ENCODE results near the gene OLFM2. TPM values are rescaled to one million over a fixed set of nuclear protein-coding genes. Genes with fewer than 3 reads are reported as not detected.
"Not testable (repeated sequence)": the region's sequence is repeated elsewhere in the genome, so short reads cannot be mapped to it uniquely, and the experiment has no call there.

OLFM2 gene
- total RNA-seq, 2 donors from 2014 or later, result 4.0 to 5.2 TPM

GRCh38 chr19:9847087-9847671 is 89.1 kb downstream of the OLFM2 start:
- DNase-seq (ENCODE audit: low spot score), result peak; percentile 94
- intact Hi-C loops (cut with DNase I), result no loop called here

GRCh38 chr19:9843626-9844273 is 92.6 kb downstream of the OLFM2 start:
- DNase-seq (ENCODE audit: low spot score); intact Hi-C loops (cut with DNase I): not testable (repeated sequence)

GRCh38 chr19:9842834-9843625 is 93.3 kb downstream of the OLFM2 start:
- intact Hi-C loops (cut with DNase I), result no loop called here
- DNase-seq (ENCODE audit: low spot score), result no peak

- no peak for DNase-seq (ENCODE audit: low spot score)
- intact Hi-C loops (cut with DNase I), result no loop called here
These were observed 96.9 kb downstream of the OLFM2 start for GRCh38 chr19:9839415-9839814.

GRCh38 chr19:9838324-9838723 is 98.0 kb downstream of the OLFM2 start:
- no peak for DNase-seq (ENCODE audit: low spot score)
- intact Hi-C loops (cut with DNase I), result no loop called here

GRCh38 chr19:9836021-9836420 is 100.3 kb downstream of the OLFM2 start:
- no peak for DNase-seq (ENCODE audit: low spot score)
- intact Hi-C loops (cut with DNase I), result no loop called here

GRCh38 chr19:9835507-9835949 is 100.8 kb downstream of the OLFM2 start:
- DNase-seq (ENCODE audit: low spot score), result no peak
- intact Hi-C loops (cut with DNase I), result no loop called here

GRCh38 chr19:9834726-9835506 is 101.4 kb downstream of the OLFM2 start, which contains the start of gene PIN1:
PIN1 (plus strand) TSS chr19:9835318; CDS start chr19:9835345, 27 bp downstream.
- peak; percentile 100 for DNase-seq (ENCODE audit: low spot score)
- intact Hi-C loops (cut with DNase I), result no loop called here

GRCh38 chr19:9834307-9834725 is 102.0 kb downstream of the OLFM2 start:
- intact Hi-C loops (cut with DNase I), result no loop called here
- no peak for DNase-seq (ENCODE audit: low spot score)

GRCh38 chr19:9828551-9829063 is 107.7 kb downstream of the OLFM2 start:
- DNase-seq (ENCODE audit: low spot score), result no peak
- intact Hi-C loops (cut with DNase I), result no loop called here

- intact Hi-C loops (cut with DNase I), result no loop called here
- peak; percentile 95 for DNase-seq (ENCODE audit: low spot score)
These were observed 108.8 kb downstream of the OLFM2 start, which contains the start of gene UBL5 for GRCh38 chr19:9827289-9828238. UBL5 (plus strand) TSS chr19:9827918; CDS start chr19:9828338, 420 bp downstream.

GRCh38 chr19:9823816-9824215 is 112.5 kb downstream of the OLFM2 start:
- intact Hi-C loops (cut with DNase I), result no loop called here
- DNase-seq (ENCODE audit: low spot score), result no peak

GRCh38 chr19:9820034-9820433 is 116.3 kb downstream of the OLFM2 start:
- DNase-seq (ENCODE audit: low spot score); intact Hi-C loops (cut with DNase I): not testable (repeated sequence)

GRCh38 chr19:9819596-9819909 is 116.8 kb downstream of the OLFM2 start:
- intact Hi-C loops (cut with DNase I), result no loop called here
- no peak for DNase-seq (ENCODE audit: low spot score)

GRCh38 chr19:9818734-9819595 is 117.3 kb downstream of the OLFM2 start, which contains the start of gene FBXL12:
FBXL12 (minus strand) TSS chr19:9819079; CDS start chr19:9818813, 266 bp downstream.
- peak; percentile 100 for DNase-seq (ENCODE audit: low spot score)

GRCh38 chr19:9818175-9818733 is 118.1 kb downstream of the OLFM2 start:
- intact Hi-C loops (cut with DNase I), result no loop called here
- DNase-seq (ENCODE audit: low spot score), result no peak

More at GRCh38 chr19:9818734-9819595, 117.3 kb downstream of the OLFM2 start, which contains the start of gene FBXL12:
- intact Hi-C loops (cut with DNase I), result no loop called here

- no peak for DNase-seq (ENCODE audit: low spot score)
- intact Hi-C loops (cut with DNase I), result no loop called here
These were observed 125.2 kb downstream of the OLFM2 start for GRCh38 chr19:9811139-9811538.
